Activated CD4-positive, alpha-beta T cell treated with anti-CD3 and anti-CD28 coated beads, Interleukin-2, Interleukin-6, amounts not matched to agents 100 ng/mL and 50 ng/mL, durations not matched to agents 16 hours and 8 hours (primary cell): ENCODE data around the gene ANKRD39.

Experiments used
- DNase-seq: peaks from one replicate; pipeline ENCODE4 v3.0.0-alpha.2; 2020

ANKRD39 gene

DNA sequence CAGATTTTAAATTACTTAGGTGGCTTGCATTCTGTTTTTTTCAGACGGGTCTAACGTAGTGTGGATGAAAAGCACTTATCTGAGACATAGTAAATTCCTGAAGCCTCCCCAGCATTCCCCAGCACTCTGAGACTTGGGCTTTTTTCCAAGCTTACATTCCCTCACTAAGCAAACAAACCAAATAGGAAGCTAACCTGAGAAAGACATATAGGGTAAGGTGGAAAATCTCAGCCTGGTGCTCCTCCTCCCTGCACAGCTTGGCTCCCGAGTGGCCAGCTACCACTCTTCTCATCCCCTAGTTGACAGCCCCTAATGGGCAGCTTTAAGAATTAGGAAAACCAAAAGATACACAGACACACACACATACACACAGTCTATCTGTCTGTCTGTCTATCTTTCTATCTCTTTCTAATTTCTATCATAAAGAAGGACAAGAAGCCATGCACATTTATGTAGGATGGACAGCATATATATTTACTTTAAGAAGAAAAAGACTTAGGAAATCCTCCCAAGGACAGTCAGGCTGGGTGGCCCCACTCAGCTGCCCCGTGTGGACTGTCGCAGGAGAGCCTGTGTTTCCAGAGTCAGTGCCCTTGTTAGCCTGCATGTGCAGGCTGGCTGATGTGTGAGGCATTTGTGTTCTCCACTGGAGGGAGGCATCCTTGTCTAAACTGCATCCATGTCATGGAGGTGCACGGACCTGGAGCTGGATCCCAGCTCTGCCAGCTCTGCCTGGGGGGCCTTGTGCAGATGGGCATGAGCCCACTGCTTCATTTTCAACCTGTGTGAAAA lies 33.5 kb downstream of the ANKRD39 start:
- DNase-seq: no peak

DNA sequence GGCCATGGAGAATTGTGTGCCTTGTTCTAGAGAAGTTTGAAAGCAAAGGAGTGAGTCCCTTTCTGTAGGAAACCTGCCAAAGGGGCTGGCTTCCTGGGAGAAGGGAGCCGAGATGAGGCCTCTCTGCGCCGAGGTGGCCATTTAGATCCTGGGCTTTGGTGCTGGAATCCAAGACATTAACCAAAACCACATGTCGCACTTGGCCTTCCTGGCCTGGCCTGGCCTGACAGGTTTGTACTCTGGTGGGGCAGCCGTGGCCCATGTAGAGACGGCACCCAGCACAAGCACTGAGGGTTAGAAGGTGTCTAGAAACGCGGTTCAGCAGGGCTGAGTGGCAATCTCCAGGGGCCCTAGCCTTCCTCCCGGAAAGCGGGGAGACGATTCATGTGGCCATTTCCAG lies 34.6 kb downstream of the ANKRD39 start:
- DNase-seq: no peak

DNA sequence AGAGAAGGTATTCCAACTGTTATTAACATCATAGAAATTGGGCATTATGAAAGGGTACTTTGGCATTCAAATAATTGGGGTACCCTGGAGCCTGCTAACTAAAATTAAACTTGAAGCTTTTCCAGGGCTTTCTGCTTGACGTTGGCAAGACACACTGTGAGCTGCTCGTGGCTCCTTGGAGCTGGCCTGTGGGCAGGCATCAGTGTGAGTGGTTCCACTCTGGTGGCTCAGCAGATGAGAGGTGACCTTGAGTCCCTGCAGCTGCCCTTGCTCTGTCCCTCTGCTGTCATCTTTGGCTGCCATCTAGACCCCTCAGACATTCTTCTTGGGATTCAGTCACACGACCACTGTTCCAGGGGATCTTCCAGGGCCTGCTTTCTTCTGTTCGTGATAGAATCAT lies 35.0 kb downstream of the ANKRD39 start:
- DNase-seq: no peak

DNA sequence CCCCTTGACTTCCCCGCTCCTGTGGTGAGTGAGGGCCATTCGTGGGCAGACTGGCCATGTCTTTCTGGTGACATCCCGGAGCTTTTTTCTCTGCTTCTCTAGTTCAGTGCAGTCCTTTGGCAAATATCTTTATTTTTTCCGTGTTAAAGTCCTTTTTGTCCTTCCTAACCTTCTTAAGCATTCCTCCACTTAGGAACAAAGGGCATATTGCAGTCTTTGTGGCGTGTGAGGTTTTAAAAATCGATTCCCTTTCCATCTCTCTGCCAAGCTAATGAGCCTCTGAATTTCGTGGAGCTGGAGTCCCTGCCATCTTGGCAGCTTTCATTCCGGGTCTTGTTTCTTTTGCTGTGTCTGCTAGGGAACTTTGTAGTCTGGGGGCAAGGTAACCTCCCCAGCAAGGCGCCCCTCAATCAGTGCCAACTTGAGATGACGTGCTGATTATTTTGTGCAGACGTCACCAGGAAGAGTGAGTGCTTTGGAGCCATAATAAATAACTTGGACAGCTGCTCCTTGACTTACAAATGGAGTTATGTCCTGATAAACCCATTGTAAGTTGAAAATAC lies 36.6 kb downstream of the ANKRD39 start:
- no peak for DNase-seq

DNA sequence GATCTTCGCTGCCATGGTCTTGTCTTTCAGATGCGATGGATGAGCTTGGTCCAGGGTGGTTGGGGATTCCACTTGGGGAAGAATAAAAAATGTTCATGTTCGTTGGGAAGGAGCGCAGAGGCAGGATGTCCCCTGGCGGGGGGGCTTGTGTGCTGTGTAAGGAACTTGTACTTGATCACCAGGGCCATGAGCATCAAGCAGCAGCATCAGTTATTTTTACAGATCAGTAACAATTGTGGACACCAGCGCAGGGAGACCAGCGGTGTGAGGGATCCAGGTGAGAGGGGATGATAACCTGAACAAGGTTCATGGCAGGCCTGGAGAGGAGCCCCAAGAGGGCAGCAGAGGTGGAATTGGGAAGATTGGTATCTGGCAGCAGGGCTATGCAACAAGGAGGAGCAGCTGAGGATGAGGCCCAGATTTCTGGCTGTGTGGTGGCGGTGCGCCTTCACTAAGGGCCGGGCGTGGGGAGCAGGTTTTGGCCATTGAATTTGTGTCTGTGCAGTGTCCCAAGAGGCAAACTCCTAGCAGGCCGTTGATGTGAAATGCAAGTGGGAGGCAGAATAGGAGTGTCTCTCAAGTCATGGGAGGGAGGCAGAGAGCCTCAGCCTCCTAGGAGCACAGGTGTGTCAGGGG lies 37.8 kb downstream of the ANKRD39 start:
- DNase-seq: no peak

DNA sequence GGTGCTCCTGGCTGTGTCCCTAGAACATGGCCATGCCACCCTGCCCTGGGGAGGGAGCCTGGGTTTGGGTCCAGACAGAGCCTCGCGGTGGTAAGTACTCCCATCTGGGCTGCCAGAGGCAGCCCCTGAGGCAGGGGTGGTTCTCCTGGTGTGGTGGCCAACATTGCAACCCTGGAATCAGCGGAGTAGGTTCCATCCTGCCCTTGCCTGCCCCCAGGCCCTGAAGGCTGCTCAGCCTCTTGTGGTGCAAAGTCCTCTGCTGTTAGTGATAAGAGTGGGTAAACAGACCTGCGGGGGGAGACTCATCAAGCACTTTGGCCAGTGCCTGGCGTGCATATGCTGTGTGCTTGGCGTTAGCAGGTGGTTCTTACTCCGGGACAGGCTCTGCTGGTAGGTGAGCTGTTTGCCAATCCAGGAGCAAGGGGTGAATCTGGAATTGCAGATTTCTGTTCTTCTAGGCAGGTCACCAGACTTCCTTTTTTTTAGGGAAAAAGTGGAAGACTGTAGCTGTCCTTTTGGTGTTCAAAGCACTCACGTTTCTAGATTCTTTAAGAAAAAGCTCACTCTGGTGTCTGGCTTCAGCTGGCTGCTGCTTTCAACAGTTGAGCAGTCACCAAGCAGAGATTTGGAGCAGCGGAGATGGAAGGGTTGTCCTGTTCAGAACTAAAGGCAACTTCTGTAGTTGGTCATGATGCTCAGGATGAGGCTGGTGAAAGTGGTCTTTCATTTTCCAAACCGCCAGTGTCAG lies 38.5 kb downstream of the ANKRD39 start:
- DNase-seq: no peak

DNA sequence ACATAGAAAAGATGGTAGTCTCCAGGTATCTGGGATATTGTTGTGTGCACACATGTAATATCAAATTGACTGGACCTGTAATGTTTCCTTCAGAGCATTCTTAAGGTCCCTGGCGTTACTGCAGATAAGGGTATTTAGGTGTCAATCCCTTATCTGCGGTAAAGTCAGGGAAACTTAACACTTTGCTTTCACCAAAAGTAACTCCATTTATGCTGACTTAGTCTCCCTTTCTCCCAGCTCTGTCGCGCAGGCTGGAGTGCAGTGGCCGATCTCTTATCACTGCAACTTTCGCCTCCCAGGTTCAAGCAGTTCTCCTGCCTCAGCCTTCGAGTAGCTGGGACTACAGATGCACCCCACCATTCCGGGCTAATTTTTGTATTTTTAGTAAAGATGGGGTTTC lies 39.9 kb downstream of the ANKRD39 start:
- no peak for DNase-seq

DNA sequence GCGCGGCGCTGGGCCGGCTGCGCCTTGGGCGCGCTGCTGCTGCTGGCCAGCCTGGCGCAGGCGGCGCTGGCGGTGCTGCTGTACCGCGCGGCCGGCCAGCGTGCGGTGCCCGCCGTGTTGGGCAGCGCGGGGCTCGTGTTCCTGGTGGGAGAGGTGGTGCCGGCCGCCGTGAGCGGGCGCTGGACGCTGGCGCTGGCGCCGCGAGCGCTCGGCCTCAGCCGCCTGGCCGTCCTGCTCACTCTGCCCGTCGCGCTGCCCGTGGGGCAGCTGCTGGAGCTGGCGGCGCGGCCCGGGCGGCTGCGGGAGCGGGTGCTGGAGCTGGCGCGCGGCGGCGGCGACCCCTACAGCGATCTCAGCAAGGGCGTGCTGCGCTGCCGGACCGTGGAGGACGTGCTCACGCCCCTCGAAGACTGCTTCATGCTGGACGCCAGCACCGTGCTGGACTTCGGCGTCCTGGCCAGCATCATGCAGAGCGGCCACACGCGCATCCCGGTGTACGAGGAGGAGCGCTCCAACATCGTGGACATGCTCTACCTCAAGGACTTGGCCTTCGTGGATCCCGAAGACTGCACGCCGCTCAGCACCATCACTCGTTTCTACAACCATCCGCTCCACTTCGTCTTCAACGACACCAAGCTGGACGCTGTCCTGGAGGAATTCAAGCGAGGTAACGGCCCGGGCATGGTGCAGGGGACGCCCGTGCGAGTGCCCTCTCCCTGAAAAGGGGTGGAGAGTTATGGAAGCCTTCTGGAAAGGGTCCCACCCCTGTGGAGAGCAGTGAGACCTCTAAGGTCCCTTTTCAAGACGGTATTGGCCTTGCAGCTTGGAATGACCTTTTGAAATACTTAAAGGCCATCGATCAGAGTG lies 40.7 kb downstream of the ANKRD39 start:
- no peak for DNase-seq

DNA sequence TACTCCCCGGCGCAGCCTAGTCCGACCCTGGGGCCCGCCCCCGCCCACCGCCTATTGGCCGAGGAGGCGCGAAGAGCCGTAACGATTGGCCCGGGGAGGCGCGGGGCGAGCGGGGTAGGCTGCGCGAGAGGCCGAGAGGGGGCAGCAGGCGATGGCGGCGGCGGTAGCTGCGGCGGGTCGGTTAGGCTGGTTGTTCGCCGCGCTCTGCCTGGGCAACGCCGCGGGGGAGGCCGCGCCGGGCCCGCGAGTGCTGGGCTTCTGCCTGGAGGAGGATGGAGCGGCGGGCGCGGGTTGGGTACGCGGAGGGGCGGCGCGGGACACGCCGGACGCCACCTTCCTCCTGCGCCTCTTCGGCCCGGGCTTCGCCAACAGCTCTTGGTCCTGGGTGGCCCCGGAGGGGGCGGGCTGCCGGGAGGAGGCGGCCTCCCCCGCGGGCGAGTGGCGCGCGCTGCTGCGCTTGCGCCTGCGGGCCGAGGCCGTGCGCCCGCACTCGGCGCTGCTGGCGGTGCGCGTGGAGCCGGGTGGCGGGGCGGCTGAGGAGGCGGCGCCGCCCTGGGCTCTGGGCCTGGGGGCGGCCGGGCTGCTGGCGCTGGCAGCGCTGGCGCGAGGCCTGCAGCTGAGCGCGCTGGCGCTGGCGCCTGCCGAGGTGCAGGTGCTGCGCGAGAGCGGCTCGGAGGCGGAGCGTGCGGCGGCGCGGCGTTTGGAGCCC lies 41.5 kb downstream of the ANKRD39 start, which contains the start of gene CNNM3:
CNNM3 (plus strand) TSS at position 142 of the 709 bp plus-strand sequence; CDS start at position 152, 10 bp downstream.
- DNase-seq: peak; percentile 99

DNA sequence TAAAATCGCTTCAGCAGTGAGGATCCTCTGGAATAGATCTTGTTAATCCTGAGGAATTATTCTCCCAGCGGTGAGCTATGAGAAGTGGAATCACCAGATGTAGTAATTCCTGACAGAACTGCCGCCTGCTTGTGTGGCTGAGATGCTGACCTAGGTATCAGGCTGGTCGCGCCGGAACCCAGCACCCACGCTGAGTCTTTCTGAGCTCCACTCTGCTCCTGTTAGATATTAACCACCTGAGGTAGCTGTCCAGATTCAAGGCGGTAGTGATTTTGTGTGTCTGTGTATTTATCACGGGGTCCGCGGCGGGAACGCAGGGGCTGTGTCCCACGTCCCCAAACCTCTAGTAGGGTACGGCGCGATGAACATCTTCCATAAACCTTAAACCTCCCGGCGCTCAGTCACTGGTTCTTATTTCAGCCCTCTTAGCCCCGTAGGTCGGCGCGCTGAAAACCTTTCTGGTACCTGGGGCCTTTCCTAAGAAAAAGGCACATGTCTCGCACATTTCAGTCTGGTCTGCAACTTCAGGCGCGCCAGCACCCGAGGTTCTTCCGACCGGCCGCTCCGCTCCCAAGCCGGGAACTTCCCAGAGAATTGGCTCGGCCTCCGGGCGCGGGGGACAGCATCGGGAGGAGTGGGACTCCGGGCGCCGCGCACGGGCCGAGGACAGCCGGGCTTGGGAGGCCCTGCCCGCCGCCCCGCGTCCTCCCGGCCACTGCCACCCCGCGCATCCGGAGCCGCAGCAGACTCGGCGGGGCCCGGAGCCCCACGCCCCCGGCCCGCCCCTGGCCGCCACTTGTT lies 42.3 kb downstream of the ANKRD39 start:
- peak; percentile 32 for DNase-seq

DNA sequence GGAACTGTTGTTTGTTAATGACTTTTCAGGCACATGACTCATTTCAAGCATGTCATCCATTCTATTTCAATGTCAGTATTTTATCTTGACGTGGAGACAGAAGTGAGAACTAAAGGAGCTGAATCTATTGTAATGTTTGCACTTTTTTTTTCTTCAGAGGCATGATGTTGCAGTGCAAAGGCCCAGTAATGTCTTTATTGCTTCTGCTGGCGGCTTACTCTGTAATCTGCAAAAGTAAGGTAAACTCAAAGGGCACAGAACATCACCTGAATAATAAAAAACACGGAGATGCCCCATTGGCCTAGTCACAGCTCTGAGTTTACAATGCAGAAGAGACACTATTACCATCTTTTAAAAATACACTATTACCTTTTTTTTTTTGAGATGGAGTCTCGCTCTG lies 44.2 kb downstream of the ANKRD39 start:
- no peak for DNase-seq

DNA sequence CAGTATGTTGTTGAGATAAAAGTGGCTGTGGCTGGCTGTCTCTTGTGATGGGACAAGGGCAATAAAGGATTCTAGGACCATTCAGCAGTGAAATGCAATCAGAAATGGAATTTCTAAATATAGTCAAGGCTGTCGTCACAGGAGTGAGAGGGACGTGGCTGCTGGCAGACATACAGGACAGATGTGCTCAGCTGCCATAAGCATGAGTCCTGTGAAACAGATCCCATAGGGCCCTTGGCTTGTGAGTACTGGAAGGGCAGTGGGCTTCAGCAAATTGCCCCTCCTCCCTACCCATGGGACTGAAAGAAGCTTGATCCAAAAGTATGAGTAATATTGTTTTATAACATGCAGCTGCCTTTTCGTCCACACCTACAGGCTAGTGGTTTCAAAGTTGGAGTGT lies 45.9 kb downstream of the ANKRD39 start:
- DNase-seq: no peak

DNA sequence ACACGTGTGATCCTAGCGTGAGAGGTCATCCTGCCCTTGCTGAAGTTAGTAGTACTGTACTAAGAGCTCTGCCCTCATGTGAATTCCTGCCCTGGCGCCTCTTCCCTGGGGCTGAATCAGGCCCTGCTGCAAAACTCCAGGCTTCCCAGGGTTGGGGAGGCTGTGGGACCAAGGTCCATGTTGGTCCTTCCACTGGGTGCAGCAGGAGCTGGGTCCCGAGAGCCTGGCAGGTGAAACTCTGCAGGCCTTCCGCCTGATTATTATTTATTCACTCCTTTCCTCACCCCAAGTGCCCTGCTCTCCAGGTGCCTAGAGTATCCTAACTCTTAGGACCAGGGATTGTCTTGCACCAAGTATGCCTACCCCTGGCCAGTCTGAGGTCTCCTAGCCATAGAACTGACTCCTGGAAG lies 47.0 kb downstream of the ANKRD39 start:
- DNase-seq: no peak

DNA sequence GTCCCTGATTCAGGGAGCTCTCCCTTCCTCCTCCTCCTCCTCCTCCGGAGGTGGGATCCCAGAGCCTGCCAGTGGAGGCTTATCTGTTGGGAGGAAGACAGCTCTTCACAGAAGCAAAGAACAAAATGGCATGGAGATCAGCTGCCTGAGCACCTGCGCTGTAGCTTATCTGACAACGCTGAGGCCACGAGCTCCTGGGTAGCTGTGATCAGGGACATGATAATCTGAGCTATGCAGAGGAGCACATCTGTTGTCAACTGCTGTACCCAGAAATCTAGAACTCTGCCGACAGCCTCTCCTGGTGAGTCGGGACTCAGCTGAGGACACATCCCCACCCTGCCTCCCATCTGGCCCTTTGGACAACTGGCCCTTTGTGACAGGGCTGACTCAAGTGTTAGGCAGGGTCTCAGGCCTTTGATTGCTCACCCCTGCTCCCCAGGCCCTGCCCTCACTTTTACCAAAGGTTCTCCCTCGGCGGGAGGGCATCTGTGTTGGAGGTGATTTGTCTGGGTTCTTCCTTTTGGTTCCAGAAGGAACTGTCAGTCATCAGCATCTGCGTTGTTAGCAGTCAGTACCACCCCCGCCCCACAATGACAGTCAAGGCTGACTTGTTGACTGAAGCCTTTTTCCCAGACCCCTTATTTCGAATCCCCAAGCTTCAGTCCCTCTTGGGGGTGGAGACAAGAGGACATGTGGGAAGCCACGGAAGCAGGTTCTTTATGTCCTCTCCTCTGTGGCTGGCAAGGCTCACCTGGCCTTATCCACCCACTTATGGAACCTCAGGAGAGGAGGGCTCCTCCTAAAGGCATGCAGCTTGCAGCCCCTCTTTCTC lies 47.6 kb downstream of the ANKRD39 start:
- no peak for DNase-seq

DNA sequence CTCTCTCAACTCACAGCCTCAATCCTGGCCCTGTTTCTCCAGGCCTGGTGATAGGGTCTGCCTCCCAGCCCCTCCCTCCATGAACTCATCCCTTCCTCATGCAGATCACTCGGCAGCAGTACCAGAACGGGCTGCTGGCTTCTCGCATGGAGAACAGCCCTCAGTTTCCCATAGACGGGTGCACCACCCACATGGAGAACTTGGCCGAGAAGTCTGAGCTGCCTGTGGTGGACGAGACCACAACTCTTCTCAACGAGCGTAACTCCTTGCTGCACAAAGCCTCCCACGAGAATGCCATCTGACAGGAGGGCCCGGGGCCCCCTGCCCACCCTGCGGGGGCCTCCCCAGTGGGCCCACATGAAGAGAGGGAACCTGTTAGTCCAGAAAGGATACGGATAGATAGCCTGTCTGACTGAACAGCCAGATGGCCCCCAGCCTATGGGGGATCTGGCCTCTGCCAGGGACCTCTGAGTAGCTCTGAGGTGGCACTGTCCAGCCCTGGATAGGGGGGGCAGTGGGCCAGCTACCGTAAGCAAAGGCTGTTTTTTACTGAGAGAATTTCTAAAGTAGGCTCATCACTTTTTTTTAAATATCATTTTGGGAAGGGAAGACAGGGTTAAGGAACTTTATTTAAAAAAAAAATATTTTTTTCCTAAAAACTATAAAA lies 48.5 kb downstream of the ANKRD39 start:
- DNase-seq: no peak

DNA sequence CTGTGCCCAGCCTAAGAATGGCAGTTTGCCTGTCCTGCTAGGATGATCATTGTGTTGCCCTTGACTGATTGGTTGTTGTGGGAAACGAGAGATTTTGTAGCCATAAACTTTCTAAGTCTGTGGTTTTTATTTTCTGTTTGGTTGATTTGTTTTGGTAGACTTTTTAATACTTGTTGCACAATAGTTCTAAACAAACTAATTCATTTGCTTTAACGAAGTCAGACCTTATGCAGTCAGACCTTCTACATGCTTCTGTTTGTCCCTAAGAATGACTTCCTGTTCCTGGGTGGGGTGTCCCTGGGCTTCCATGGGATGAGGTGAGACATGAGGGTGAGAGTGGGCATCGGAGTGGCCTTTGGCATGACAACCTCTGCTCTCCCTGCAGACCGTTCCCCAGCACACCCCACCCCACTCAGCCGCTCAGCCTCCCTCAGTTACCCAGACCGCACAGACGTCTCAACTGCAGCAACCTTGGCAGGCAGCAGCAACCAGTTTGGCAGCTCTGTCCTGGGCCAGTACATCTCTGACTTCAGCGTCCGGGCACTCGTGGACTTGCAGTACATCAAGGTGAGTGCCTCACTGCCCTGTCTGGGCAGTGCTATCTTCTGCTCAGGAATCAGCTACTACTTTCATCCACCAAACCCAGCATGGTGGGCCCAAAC lies 49.5 kb downstream of the ANKRD39 start:
- DNase-seq: no peak

DNA sequence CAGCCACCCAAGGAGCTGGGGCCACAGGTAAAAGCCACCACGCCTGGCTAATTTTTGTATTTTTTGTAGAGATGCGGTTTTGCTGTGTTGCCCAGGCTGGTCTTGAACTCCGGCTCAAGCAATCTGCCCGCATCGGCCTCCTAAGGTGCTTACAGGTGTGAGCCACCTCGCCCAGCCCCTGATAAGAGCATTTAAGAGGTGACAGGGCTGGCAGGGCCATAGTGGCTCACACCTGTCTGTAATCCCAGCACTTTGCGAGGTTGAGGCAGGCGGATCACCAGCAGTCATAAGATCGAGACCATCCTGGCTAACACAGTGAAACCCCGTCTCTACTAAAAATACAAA lies 50.7 kb downstream of the ANKRD39 start:
- DNase-seq: no peak

DNA sequence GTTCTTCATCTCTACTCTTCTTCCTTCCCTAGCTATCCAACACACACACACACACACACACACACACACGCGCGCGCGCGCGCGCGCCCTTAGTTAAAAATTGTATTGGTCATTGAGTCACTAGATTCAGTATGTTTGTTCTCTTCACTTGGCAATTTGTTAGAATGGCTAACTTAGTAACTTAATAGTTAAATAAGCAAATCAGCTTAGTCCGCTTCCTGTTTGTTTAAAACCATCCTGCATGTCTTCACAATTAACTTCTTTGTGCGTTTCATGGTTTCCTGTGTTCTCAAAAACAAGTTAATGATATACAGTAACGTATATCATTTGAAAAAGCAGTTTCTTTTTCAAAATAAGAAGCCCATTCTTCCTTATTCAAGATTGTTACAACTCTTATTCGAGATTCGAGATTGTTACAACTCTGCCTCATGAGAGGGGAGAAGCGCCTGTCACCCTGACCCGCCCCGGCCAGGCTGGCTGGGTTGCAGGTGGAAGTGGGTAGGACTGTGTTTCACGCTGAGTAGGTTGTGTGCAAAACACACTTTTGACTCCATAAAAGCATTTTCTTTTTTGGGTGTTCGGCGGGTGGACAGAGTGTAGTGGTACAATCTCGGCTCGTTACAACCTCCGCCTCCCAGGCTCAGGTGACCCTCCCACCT lies 51.2 kb downstream of the ANKRD39 start:
- DNase-seq: no peak
